WTC11 (cell line): Measurements from ENCODE around the gene MAP9. TPM values are rescaled to one million over a fixed set of nuclear protein-coding genes. Genes with fewer than 3 reads are reported as not detected.
"Not testable (repeated sequence)": the region's sequence is repeated elsewhere in the genome, so short reads cannot be mapped to it uniquely, and the experiment has no call there.

Source experiments
- ATAC-seq: fragments of 200-7000 bp; cut with Tn5 transposase; 2 replicates; pipeline ENCODE4 v1.10.0; 2021; ENCODE audit warnings: mild to moderate bottlenecking, moderate library complexity
- CTCF ChIA-PET: fragments of 300-600 bp; sonication (Branson Sonifier 250); formaldehyde crosslinking; loops from one replicate; lab custom pipeline; 2021; ENCODE audit warnings: antibody characterized with exemption; lab: Charles Lee
- POLR2A ChIA-PET: fragments of 350-600 bp; sonication (Branson Sonifier 250); formaldehyde crosslinking; loops from one replicate; lab custom pipeline; 2021; ENCODE audit warnings: antibody characterized with exemption; lab: Charles Lee
- DNase-seq: peaks from one replicate; pipeline ENCODE4 v3.0.0; 2021; ENCODE audit warnings: low spot score
- H3K27ac Mint-ChIP-seq: 2 replicates; pipeline ENCODE4 v1.8.0; 2021; ENCODE audit warnings: mixed read lengths
- H3K27me3 Mint-ChIP-seq: 2 replicates; pipeline ENCODE4 v1.8.0; 2021; ENCODE audit warnings: low read depth, mild to moderate bottlenecking, moderate library complexity, mixed read lengths
- H3K36me3 Mint-ChIP-seq: 2 replicates; pipeline ENCODE4 v1.8.0; 2021; ENCODE audit warnings: mixed read lengths
- H3K4me1 Mint-ChIP-seq: 2 replicates; pipeline ENCODE4 v1.8.0; 2022; ENCODE audit warnings: mixed read lengths
- H3K4me3 Mint-ChIP-seq: 2 replicates; pipeline ENCODE4 v1.8.0; 2021; ENCODE audit warnings: mild to moderate bottlenecking, moderate library complexity, mixed read lengths
- H3K9me3 Mint-ChIP-seq: 2 replicates; pipeline ENCODE4 v1.8.0; 2021; ENCODE audit warnings: mixed read lengths
- CDX4 ChIP-seq: fragments of 250-450 bp; sonication (Bioruptor Pico); IDR thresholded peaks from 2 replicates; pipeline ENCODE4 v1.9.0; 2021; ENCODE audit warnings: moderate library complexity, mild to moderate bottlenecking, inconsistent platforms, borderline replicate concordance
- CREB1 ChIP-seq: sonication (generic); formaldehyde crosslinking; IDR thresholded peaks from 2 replicates; pipeline ENCODE4 v1.8.0; 2023; ENCODE audit warnings: mild to moderate bottlenecking, missing genetic modification reagents
- CREM ChIP-seq: sonication (generic); formaldehyde crosslinking; IDR thresholded peaks from 2 replicates; pipeline ENCODE4 v1.8.1; 2022; ENCODE audit warnings: mild to moderate bottlenecking, missing genetic modification reagents, moderate library complexity
- E2F1 ChIP-seq: sonication (generic); formaldehyde crosslinking; IDR thresholded peaks from 2 replicates; pipeline ENCODE4 v1.8.0; 2022; ENCODE audit warnings: mild to moderate bottlenecking, missing genetic modification reagents
- E2F4 ChIP-seq: sonication (generic); formaldehyde crosslinking; IDR thresholded peaks from 2 replicates; pipeline ENCODE4 v1.8.1; 2022; ENCODE audit warnings: low read depth, mild to moderate bottlenecking, moderate library complexity, missing genetic modification reagents, borderline replicate concordance
- ELF4 ChIP-seq: sonication (generic); formaldehyde crosslinking; IDR thresholded peaks from 2 replicates; pipeline ENCODE4 v1.8.1; 2022; ENCODE audit warnings: low read depth, mild to moderate bottlenecking, moderate library complexity, missing genetic modification reagents
- FOXK1 ChIP-seq: sonication (generic); formaldehyde crosslinking; IDR thresholded peaks from 2 replicates; pipeline ENCODE4 v1.8.0; 2022; ENCODE audit warnings: mild to moderate bottlenecking, moderate library complexity, missing genetic modification reagents
- NFATC4 ChIP-seq: fragments of 250-450 bp; sonication (Bioruptor Pico); IDR thresholded peaks from 2 replicates; pipeline ENCODE4 v1.9.0; 2021; ENCODE audit warnings: mild to moderate bottlenecking
- NFE2L1 ChIP-seq: sonication (generic); formaldehyde crosslinking; IDR thresholded peaks from 2 replicates; pipeline ENCODE4 v1.8.1; 2023; ENCODE audit warnings: missing genetic modification reagents
- NR2C2 ChIP-seq: sonication (generic); formaldehyde crosslinking; IDR thresholded peaks from 2 replicates; pipeline ENCODE4 v1.8.0; 2022; ENCODE audit warnings: mild to moderate bottlenecking, missing genetic modification reagents
- PRRX2 ChIP-seq: fragments of 250-450 bp; sonication (Bioruptor Pico); IDR thresholded peaks from 2 replicates; pipeline ENCODE4 v1.8.0; 2021; ENCODE audit warnings: mild to moderate bottlenecking
- SP1 ChIP-seq: sonication (generic); formaldehyde crosslinking; conservative IDR thresholded peaks from 2 replicates; pipeline ENCODE4 v1.8.1; 2022; ENCODE audit warnings: missing genetic modification reagents
- TEAD4 ChIP-seq: sonication (generic); formaldehyde crosslinking; IDR thresholded peaks from 2 replicates; pipeline ENCODE4 v1.8.0; 2022; ENCODE audit warnings: mild to moderate bottlenecking, missing genetic modification reagents
- ZNF281 ChIP-seq: sonication (generic); formaldehyde crosslinking; IDR thresholded peaks from 2 replicates; pipeline ENCODE4 v1.8.0; 2023; ENCODE audit warnings: mild to moderate bottlenecking, missing genetic modification reagents
- ZNF317 ChIP-seq: sonication (generic); formaldehyde crosslinking; IDR thresholded peaks from 2 replicates; pipeline ENCODE4 v1.8.1; 2023; ENCODE audit warnings: low read depth, mild to moderate bottlenecking, moderate library complexity, missing genetic modification reagents, borderline replicate concordance
- total RNA-seq: library from RNA; stranded (reverse); gene quantifications from 3 replicates; pipeline ENCODE4 v1.2.3, GENCODE V29; 2021
- TF ChIP-seq, protein P1 (sequence below): sonication (generic); formaldehyde crosslinking; IDR thresholded peaks from 2 replicates; pipeline ENCODE4 v1.8.1; 2023; ENCODE audit warnings: mild to moderate bottlenecking, missing genetic modification reagents
- TF ChIP-seq, protein P2 (sequence below): fragments of 250-450 bp; sonication (Bioruptor Pico); IDR thresholded peaks from 2 replicates; pipeline ENCODE4 v1.9.0; 2021; ENCODE audit warnings: mild to moderate bottlenecking
- TF ChIP-seq, protein P3 (sequence below): sonication (generic); formaldehyde crosslinking; conservative IDR thresholded peaks from 2 replicates; pipeline ENCODE4 v1.8.1; 2022; ENCODE audit warnings: mild to moderate bottlenecking, missing genetic modification reagents
- TF ChIP-seq, protein P4 (sequence below): sonication (generic); formaldehyde crosslinking; IDR thresholded peaks from 2 replicates; pipeline ENCODE4 v1.8.1; 2022; ENCODE audit warnings: missing genetic modification reagents, borderline replicate concordance
- TF ChIP-seq, protein P5 (sequence below): sonication (generic); formaldehyde crosslinking; IDR thresholded peaks from 2 replicates; pipeline ENCODE4 v1.8.0; 2022; ENCODE audit warnings: mild to moderate bottlenecking, missing genetic modification reagents

Gene MAP9
- total RNA-seq, 1 experiment from 2014 or later: 19.0 TPM

GRCh38 chr4:155376387-155377268 is at the start of gene MAP9 (continued):
- TF ChIP-seq, protein P1, sequence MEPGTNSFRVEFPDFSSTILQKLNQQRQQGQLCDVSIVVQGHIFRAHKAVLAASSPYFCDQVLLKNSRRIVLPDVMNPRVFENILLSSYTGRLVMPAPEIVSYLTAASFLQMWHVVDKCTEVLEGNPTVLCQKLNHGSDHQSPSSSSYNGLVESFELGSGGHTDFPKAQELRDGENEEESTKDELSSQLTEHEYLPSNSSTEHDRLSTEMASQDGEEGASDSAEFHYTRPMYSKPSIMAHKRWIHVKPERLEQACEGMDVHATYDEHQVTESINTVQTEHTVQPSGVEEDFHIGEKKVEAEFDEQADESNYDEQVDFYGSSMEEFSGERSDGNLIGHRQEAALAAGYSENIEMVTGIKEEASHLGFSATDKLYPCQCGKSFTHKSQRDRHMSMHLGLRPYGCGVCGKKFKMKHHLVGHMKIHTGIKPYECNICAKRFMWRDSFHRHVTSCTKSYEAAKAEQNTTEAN: peak; percentile 74; the same call in 1 of the 2 replicates
- TF ChIP-seq NFATC4 (no peak), TEAD4 (CRISPR knock-in tag) (no peak)

- H3K4me3 Mint-ChIP-seq, H3K4me1 Mint-ChIP-seq, H3K27ac Mint-ChIP-seq, POLR2A ChIA-PET, DNase-seq, ATAC-seq, CTCF ChIA-PET: not testable (repeated sequence)
- H3K36me3 Mint-ChIP-seq: peaks cover 20% of the 10 kb centered on the region
- H3K9me3 Mint-ChIP-seq: peaks cover 38% of the 10 kb centered on the region
- peaks cover 99% of the 10 kb centered on the region for H3K27me3 Mint-ChIP-seq
These were observed 48.0 kb upstream of the MAP9 start for GRCh38 chr4:155424778-155425177.

GRCh38 chr4:155423671-155424070 is 46.9 kb upstream of the MAP9 start:
- ChIA-PET CTCF (no interaction called here), POLR2A (no interaction called here)
- Mint-ChIP-seq H3K27ac (no peak overlapping the region), H3K4me3 (no peak overlapping the region), H3K4me1 (no peaks in the 10 kb centered on the region), H3K36me3 (peaks cover 17% of the 10 kb centered on the region), H3K27me3 (peaks cover 97% of the 10 kb centered on the region), H3K9me3 (peaks cover 29% of the 10 kb centered on the region)
- no peak for DNase-seq
- ATAC-seq: no peak
- TF ChIP-seq ZNF281 (no peak), CREM (no peak), ELF4 (CRISPR knock-in tag) (no peak), NFE2L1 (CRISPR knock-in tag) (no peak), CDX4 (CRISPR knock-in tag) (no peak), SP1 (no peak), ZNF317 (CRISPR knock-in tag) (no peak), FOXK1 (CRISPR knock-in tag) (no peak), CREB1 (no peak), E2F1 (no peak), PRRX2 (CRISPR knock-in tag) (no peak), NR2C2 (CRISPR knock-in tag) (no peak), TEAD4 (CRISPR knock-in tag) (no peak), E2F4 (no peak)
- TF ChIP-seq, protein P2, sequence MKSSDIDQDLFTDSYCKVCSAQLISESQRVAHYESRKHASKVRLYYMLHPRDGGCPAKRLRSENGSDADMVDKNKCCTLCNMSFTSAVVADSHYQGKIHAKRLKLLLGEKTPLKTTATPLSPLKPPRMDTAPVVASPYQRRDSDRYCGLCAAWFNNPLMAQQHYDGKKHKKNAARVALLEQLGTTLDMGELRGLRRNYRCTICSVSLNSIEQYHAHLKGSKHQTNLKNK (CRISPR knock-in tag): no peak
- TF ChIP-seq, protein P3, sequence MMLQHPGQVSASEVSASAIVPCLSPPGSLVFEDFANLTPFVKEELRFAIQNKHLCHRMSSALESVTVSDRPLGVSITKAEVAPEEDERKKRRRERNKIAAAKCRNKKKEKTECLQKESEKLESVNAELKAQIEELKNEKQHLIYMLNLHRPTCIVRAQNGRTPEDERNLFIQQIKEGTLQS (CRISPR knock-in tag): no peak
- TF ChIP-seq, protein P4, sequence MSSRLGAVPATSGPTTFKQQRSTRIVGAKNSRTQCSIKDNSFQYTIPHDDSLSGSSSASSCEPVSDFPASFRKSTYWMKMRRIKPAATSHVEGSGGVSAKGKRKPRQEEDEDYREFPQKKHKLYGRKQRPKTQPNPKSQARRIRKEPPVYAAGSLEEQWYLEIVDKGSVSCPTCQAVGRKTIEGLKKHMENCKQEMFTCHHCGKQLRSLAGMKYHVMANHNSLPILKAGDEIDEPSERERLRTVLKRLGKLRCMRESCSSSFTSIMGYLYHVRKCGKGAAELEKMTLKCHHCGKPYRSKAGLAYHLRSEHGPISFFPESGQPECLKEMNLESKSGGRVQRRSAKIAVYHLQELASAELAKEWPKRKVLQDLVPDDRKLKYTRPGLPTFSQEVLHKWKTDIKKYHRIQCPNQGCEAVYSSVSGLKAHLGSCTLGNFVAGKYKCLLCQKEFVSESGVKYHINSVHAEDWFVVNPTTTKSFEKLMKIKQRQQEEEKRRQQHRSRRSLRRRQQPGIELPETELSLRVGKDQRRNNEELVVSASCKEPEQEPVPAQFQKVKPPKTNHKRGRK (CRISPR knock-in tag): no peak
- TF ChIP-seq, protein P5, sequence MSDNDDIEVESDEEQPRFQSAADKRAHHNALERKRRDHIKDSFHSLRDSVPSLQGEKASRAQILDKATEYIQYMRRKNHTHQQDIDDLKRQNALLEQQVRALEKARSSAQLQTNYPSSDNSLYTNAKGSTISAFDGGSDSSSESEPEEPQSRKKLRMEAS (CRISPR knock-in tag): no peak
